Psoas muscle (tissue), 8 donors: ENCODE results near the gene ANTKMT. TPM values are rescaled to one million over a fixed set of nuclear protein-coding genes. Genes with fewer than 3 reads are reported as not detected.
A peak's percentile ranks its signal among the peaks of the same experiment; 100 is the strongest.

Experiments
- ATAC-seq, 4 donors: fragments of 200-7000 bp; cut with Tn5 transposase; one replicate each; pipeline ENCODE4 v1.9.1; 2020; ENCODE audit warnings: moderate library complexity in 3 of 4, mild to moderate bottlenecking in 2 of 4
- DNase-seq, 2 donors: peaks; one replicate each; pipeline ENCODE4 v3.0.0-alpha.2; 2020
- H3K27ac ChIP-seq: fragments of 200-600 bp; one replicate; pipeline ENCODE4 v1.8.0; 2022
- H3K27me3 ChIP-seq, 3 donors: fragments of 200-600 bp in 1 of 3; one replicate each; pipeline versions ENCODE4 v1.6.1 to v1.8.0; 2013 to 2022; ENCODE audit warnings: low read length in 2 of 3, mild to moderate bottlenecking in 2 of 3, moderate library complexity in 1 of 3; ENCODE audit not compliant: insufficient read depth in 3 of 3
- H3K36me3 ChIP-seq, 2 donors: fragments of 200-600 bp in 1 of 2; one replicate each; pipeline versions ENCODE4 v1.6.1 to v1.8.0; 2013 to 2022; ENCODE audit warnings: low read depth in 1 of 2, mild to moderate bottlenecking in 1 of 2, moderate library complexity in 1 of 2; ENCODE audit not compliant: insufficient read depth in 1 of 2
- H3K4me1 ChIP-seq: fragments of 200-600 bp; one replicate; pipeline ENCODE4 v1.8.0; 2022
- H3K4me3 ChIP-seq: fragments of 200-600 bp; one replicate; pipeline ENCODE4 v1.8.0; 2022; ENCODE audit warnings: mild to moderate bottlenecking
- H3K9me3 ChIP-seq: fragments of 200-600 bp; one replicate; pipeline ENCODE4 v1.8.0; 2022
- CTCF ChIP-seq: fragments of 200-600 bp; IDR thresholded peaks from one replicate; pipeline ENCODE4 v1.8.0; 2022; ENCODE audit warnings: antibody characterized with exemption
- WGBS, 3 donors: extraction: QIAGEN DNeasy Blood & Tissue Kit; methylation state at CpG; one replicate each; pipeline versions ENCODE4 v1.1.6 to v1.1.7; 2013; 5-methylcytosine and 5-hydroxymethylcytosine counted together
- intact Hi-C, 2 donors: fragments of 100-400 bp; cut with DNase I; formaldehyde crosslinking; loops; one replicate each; pipeline versions ENCODE4 v1.11.0 to v1.14.2; 2022
- polyA plus RNA-seq, 3 donors: library from polyadenylated mRNA; stranded (reverse); fragments of 200-250 nt; gene quantifications; one replicate each; pipeline ENCODE4 v1.2.3, GENCODE V29; 2013
- total RNA-seq, 4 donors: library from RNA; stranded (reverse); fragmentation: NEBNext Ultra II Directional in 2 of 4; extraction: Animal tissue kit (Norgen Biotek cat#: 25700) in 2 of 4; gene quantifications; one replicate each; pipeline versions ENCODE4 v1.2.1 to v1.2.4, GENCODE V29; 2021 to 2023
- donor health status: healthy with polysubstance abuse.
- donor health status: DM: no; HTN: no; CAD: no; lungs with moderate emphysema.
- donor health status: Bipolar disorder and iron deficiency.
- donor health status: healthy.
- donor health status: DM: yes; HTN: yes; CAD: no.
- donor health status: DM: no; HTN: no; CAD: no.
- donor health status: DM: no; HTN: no; CAD: no.
- donor health status: DM: yes; HTN: yes; CAD: no.

The ANTKMT gene
- total and polyA plus RNA-seq, 7 donors: 16.1 to 56.0 (median 33.5) TPM

GRCh38 chr16:704552-705380, 16.2 kb upstream of the ANTKMT start:
- H3K9me3 ChIP-seq: no peaks in the 10 kb centered on the region
- peaks cover 0 to 93% (median 59%) of the 10 kb centered on the region in 3 donors for H3K27me3 ChIP-seq
- no peaks in the 10 kb centered on the region for H3K36me3 ChIP-seq
- intact Hi-C loops: no loop called here
- no peak overlapping the region for H3K4me3 ChIP-seq
- H3K4me1 ChIP-seq: no peaks in the 10 kb centered on the region
- H3K27ac ChIP-seq: no peak overlapping the region
- ATAC-seq (no peak), DNase-seq (no peak)
- 9 to 13% (median 10%) methylated on average over 29 to 50 of the region's 50 CpGs for WGBS, 3 donors
- TF ChIP-seq CTCF: no peak

- no peak for ATAC-seq
- Histone ChIP-seq H3K9me3 (no peaks in the 10 kb centered on the region), H3K4me3 (peak within 1 kb of the TSS; percentile 28), H3K27ac (no peak within 1 kb of the TSS), H3K4me1 (no peaks in the 10 kb centered on the region), H3K27me3 (peaks cover 0 to 93% (median 59%) of the 10 kb centered on the region in 3 donors), H3K36me3 (no peaks in the 10 kb centered on the region)
- 1% methylated on average over 37 to 115 of the region's 115 CpGs for WGBS, 3 donors
- TF ChIP-seq CTCF: no peak
- DNase-seq: no peak
- intact Hi-C loops: no loop called here
Observed at GRCh38 chr16:705431-706188, 15.3 kb upstream of the ANTKMT start, which contains the start of gene FBXL16. TSS of gene FBXL16 (minus strand) at chr16:705801. CDS start at chr16:697405, 8,396 bp downstream.

- 3 to 4% (median 4%) methylated on average over 43 to 49 of the region's 49 CpGs for WGBS, 3 donors
- ATAC-seq: no peak
- peaks cover 0 to 93% (median 55%) of the 10 kb centered on the region in 3 donors for H3K27me3 ChIP-seq
- no peaks in the 10 kb centered on the region for H3K9me3 ChIP-seq
- no peak overlapping the region for H3K27ac ChIP-seq
- intact Hi-C loops: no loop called here
- H3K4me3 ChIP-seq: no peak overlapping the region
- no peaks in the 10 kb centered on the region for H3K4me1 ChIP-seq
- H3K36me3 ChIP-seq: no peaks in the 10 kb centered on the region
- TF ChIP-seq CTCF: no peak
- no peak for DNase-seq
Observed at GRCh38 chr16:706189-707061, 14.5 kb upstream of the ANTKMT start.

- H3K27me3 ChIP-seq: peaks cover 0 to 89% (median 51%) of the 10 kb centered on the region in 3 donors
- no peak for DNase-seq
Observed at GRCh38 chr16:707062-707538, 13.8 kb upstream of the ANTKMT start.

More at GRCh38 chr16:707062-707538, 13.8 kb upstream of the ANTKMT start:
- 19 to 27% (median 27%) methylated on average over 11 to 14 of the region's 14 CpGs for WGBS, 3 donors
- Histone ChIP-seq H3K36me3 (no peaks in the 10 kb centered on the region), H3K4me1 (no peaks in the 10 kb centered on the region), H3K4me3 (no peak overlapping the region), H3K9me3 (no peaks in the 10 kb centered on the region), H3K27ac (no peak overlapping the region)
- intact Hi-C loops: no loop called here
- no peak for ATAC-seq
- TF ChIP-seq CTCF: no peak
